ENCODE results near the gene LGR6. TPM values are rescaled to one million over a fixed set of nuclear protein-coding genes. Genes with fewer than 3 reads are reported as not detected.
A peak's percentile ranks its signal among the peaks of the same experiment; 100 is the strongest.

The LGR6 gene
- total RNA-seq, 2 donors from 2014 or later: 76.6 to 99.0 TPM

DNA sequence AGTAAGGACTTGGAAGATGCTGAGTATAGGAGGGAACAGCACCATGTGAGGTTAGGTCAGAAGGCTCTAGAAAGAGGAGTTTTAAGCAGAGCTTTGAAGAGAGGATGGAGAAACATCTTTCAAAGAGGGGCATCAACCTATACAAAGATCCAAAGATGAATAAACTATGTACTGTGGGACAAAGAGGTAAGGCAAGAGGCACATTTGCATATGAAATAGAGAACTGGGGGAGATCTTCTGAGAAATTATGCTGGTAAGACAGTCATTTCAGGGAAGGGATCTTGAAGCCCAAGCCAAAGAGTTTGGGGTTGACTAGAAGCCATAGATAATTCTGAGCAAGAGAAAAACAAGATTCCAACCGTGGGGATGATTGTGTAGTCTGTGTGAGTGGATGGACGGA is 70.0 kb downstream of the LGR6 start:
- no peaks in the 10 kb centered on the region for H3K36me3 ChIP-seq
- no peak overlapping the region for H3K4me3 ChIP-seq
- TF ChIP-seq, protein P1, sequence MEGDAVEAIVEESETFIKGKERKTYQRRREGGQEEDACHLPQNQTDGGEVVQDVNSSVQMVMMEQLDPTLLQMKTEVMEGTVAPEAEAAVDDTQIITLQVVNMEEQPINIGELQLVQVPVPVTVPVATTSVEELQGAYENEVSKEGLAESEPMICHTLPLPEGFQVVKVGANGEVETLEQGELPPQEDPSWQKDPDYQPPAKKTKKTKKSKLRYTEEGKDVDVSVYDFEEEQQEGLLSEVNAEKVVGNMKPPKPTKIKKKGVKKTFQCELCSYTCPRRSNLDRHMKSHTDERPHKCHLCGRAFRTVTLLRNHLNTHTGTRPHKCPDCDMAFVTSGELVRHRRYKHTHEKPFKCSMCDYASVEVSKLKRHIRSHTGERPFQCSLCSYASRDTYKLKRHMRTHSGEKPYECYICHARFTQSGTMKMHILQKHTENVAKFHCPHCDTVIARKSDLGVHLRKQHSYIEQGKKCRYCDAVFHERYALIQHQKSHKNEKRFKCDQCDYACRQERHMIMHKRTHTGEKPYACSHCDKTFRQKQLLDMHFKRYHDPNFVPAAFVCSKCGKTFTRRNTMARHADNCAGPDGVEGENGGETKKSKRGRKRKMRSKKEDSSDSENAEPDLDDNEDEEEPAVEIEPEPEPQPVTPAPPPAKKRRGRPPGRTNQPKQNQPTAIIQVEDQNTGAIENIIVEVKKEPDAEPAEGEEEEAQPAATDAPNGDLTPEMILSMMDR (IDR thresholded peaks at IDR 0.05): no peak
- DNase-seq (ENCODE audit: low spot score): no peak
- H3K9me3 ChIP-seq: no peaks in the 10 kb centered on the region
- no peaks in the 10 kb centered on the region for H3K27me3 ChIP-seq (replicated peaks; ENCODE audit: insufficient read depth)
- no peak for ATAC-seq (ENCODE audit: insufficient number of reproducible peaks, low FRiP score, low read depth)
- H3K4me1 ChIP-seq (ENCODE audit: control insufficient read depth in 1 of 2, low read depth in 2 of 2): peaks cover 0 to 61% of the 10 kb centered on the region in 2 donors
- no peak overlapping the region for H3K27ac ChIP-seq

GRCh38 chr1:202264300-202264699 is 70.7 kb downstream of the LGR6 start:
- H3K27ac ChIP-seq: peak overlapping the region in 1 of 2 donors; percentile 16
- H3K4me3 ChIP-seq: no peak overlapping the region
- DNase-seq (ENCODE audit: low spot score) (no peak), ATAC-seq (ENCODE audit: insufficient number of reproducible peaks, low FRiP score, low read depth) (no peak)
- H3K27me3 ChIP-seq (replicated peaks; ENCODE audit: insufficient read depth): no peaks in the 10 kb centered on the region
- H3K36me3 ChIP-seq: no peaks in the 10 kb centered on the region
- H3K4me1 ChIP-seq (ENCODE audit: control insufficient read depth in 1 of 2, low read depth in 2 of 2): peaks cover 0 to 58% of the 10 kb centered on the region in 2 donors
- H3K9me3 ChIP-seq: no peaks in the 10 kb centered on the region
- TF ChIP-seq, protein P1 (IDR thresholded peaks at IDR 0.05): no peak

- Histone ChIP-seq H3K36me3 (no peaks in the 10 kb centered on the region), H3K4me3 (no peak overlapping the region), H3K27me3 (replicated peaks; ENCODE audit: insufficient read depth) (no peaks in the 10 kb centered on the region), H3K27ac (peak overlapping the region in 1 of 2 donors; percentile 16), H3K9me3 (no peaks in the 10 kb centered on the region), H3K4me1 (ENCODE audit: control insufficient read depth in 1 of 2, low read depth in 2 of 2) (peaks cover 0 to 54% of the 10 kb centered on the region in 2 donors)
- DNase-seq (ENCODE audit: low spot score) (no peak), ATAC-seq (ENCODE audit: insufficient number of reproducible peaks, low FRiP score, low read depth) (no peak)
- TF ChIP-seq, protein P1 (IDR thresholded peaks at IDR 0.05): no peak
These were observed 71.1 kb downstream of the LGR6 start for GRCh38 chr1:202264726-202265125.

GRCh38 chr1:202266061-202266765 is 72.6 kb downstream of the LGR6 start:
- TF ChIP-seq, protein P1 (IDR thresholded peaks at IDR 0.05): no peak
- Histone ChIP-seq H3K27me3 (replicated peaks; ENCODE audit: insufficient read depth) (no peaks in the 10 kb centered on the region), H3K4me1 (ENCODE audit: control insufficient read depth in 1 of 2, low read depth in 2 of 2) (peaks cover 0 to 52% of the 10 kb centered on the region in 2 donors), H3K27ac (peak overlapping the region in 1 of 2 donors; percentile 54), H3K9me3 (no peaks in the 10 kb centered on the region), H3K36me3 (no peaks in the 10 kb centered on the region), H3K4me3 (no peak overlapping the region)
- ATAC-seq (ENCODE audit: insufficient number of reproducible peaks, low FRiP score, low read depth): no peak
- DNase-seq (ENCODE audit: low spot score): no peak

- no peak for DNase-seq (ENCODE audit: low spot score)
- H3K4me3 ChIP-seq: no peak overlapping the region
- TF ChIP-seq, protein P1 (IDR thresholded peaks at IDR 0.05): no peak
- peak overlapping the region in 1 of 2 donors; percentile 17 for H3K27ac ChIP-seq
- no peak for ATAC-seq (ENCODE audit: insufficient number of reproducible peaks, low FRiP score, low read depth)
- no peaks in the 10 kb centered on the region for H3K9me3 ChIP-seq
- no peaks in the 10 kb centered on the region for H3K27me3 ChIP-seq (replicated peaks; ENCODE audit: insufficient read depth)
- peaks cover 0 to 66% of the 10 kb centered on the region in 2 donors for H3K4me1 ChIP-seq (ENCODE audit: control insufficient read depth in 1 of 2, low read depth in 2 of 2)
- H3K36me3 ChIP-seq: no peaks in the 10 kb centered on the region
These were observed 74.4 kb downstream of the LGR6 start for GRCh38 chr1:202268032-202268431.

Measured in thoracic aorta (tissue), 2 donors.